Measurements from ENCODE around the gene SLC34A2. TPM values are rescaled to one million over a fixed set of nuclear protein-coding genes. Genes with fewer than 3 reads are reported as not detected.

The SLC34A2 gene
- total and polyA plus RNA-seq, 7 donors = under 0.01 to 0.44 (median 0.17) TPM

DNA sequence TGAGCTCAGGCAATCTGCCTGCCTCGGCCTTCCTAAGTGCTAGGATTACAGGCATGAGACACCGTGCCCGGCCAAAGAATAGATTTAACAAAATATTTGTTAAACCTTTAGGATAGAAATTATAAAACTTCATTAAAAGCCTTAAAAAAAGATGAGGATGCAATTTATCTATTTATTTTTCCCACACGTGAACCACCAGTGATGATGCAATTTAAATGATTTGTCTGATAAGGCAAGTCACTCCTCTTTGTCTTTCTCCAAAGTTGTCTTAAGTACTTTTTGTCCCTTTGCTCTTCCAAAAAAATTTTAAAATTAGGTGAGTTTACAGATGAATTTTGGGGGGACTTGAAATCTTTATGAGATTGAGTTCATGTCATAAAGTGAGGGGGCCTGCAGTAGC, 58.2 kb downstream of the SLC34A2 start:
- 90 to 96% (median 92%) methylated on average over 4 of the region's 4 CpGs for WGBS, 3 donors
- H3K27me3 ChIP-seq (ENCODE audit: insufficient read depth in 3 of 3, low read length in 2 of 3) = no peaks in the 10 kb centered on the region

GRCh38 chr4:25722964-25723363, 67.3 kb downstream of the SLC34A2 start:
- intact Hi-C loops (cut with DNase I) = no loop called here
- no peak for TF ChIP-seq CTCF (IDR thresholded peaks at IDR 0.05)
- H3K4me1 ChIP-seq = no peaks in the 10 kb centered on the region
- H3K27ac ChIP-seq = no peak overlapping the region
- WGBS, 3 donors = 21 to 44% (median 25%) methylated on average over 3 of the region's 3 CpGs
- DNase-seq = no peak
- no peaks in the 10 kb centered on the region for H3K36me3 ChIP-seq (ENCODE audit: insufficient read depth in 1 of 2, low read depth in 1 of 2)
- H3K27me3 ChIP-seq (ENCODE audit: insufficient read depth in 3 of 3, low read length in 2 of 3) = no peaks in the 10 kb centered on the region
- no peak for ATAC-seq
- H3K4me3 ChIP-seq = no peak overlapping the region
- H3K9me3 ChIP-seq = no peaks in the 10 kb centered on the region

More for the DNA sequence above, 58.2 kb downstream of the SLC34A2 start:
- intact Hi-C loops (cut with DNase I) = no loop called here
- H3K4me1 ChIP-seq = no peaks in the 10 kb centered on the region
- H3K27ac ChIP-seq = no peak overlapping the region
- no peak for DNase-seq
- no peak overlapping the region for H3K4me3 ChIP-seq
- TF ChIP-seq CTCF (IDR thresholded peaks at IDR 0.05) = no peak
- H3K9me3 ChIP-seq = no peaks in the 10 kb centered on the region
- ATAC-seq = no peak
- H3K36me3 ChIP-seq (ENCODE audit: insufficient read depth in 1 of 2, low read depth in 1 of 2) = no peaks in the 10 kb centered on the region

DNA sequence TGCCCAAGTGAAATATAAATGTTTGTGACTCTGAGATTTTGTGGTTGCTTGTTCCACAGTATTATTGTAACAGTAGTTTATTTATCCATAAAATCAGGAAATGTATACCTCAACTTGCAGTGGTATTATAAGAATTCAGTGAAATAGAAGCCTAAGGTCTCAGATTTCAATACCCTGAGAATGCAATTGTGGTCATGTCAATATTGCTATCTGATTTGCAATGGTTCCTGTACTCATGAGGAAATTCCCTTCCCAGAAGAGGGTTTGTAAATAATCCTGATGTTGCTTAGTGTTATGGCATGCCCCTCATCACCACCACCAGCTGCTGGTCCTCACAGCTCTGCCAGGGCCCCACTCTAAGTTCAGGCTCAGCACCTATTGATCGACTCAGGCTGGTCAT, 67.8 kb downstream of the SLC34A2 start:
- H3K4me1 ChIP-seq = no peaks in the 10 kb centered on the region
- TF ChIP-seq CTCF (IDR thresholded peaks at IDR 0.05) = no peak
- ATAC-seq (no peak), DNase-seq (no peak)
- H3K9me3 ChIP-seq = no peaks in the 10 kb centered on the region
- no peaks in the 10 kb centered on the region for H3K36me3 ChIP-seq (ENCODE audit: insufficient read depth in 1 of 2, low read depth in 1 of 2)
- no peaks in the 10 kb centered on the region for H3K27me3 ChIP-seq (ENCODE audit: insufficient read depth in 3 of 3, low read length in 2 of 3)
- H3K4me3 ChIP-seq = no peak overlapping the region
- WGBS, 3 donors = 32 to 57% (median 35%) methylated on average over 1 of the region's 1 CpG
- no peak overlapping the region for H3K27ac ChIP-seq
- intact Hi-C loops (cut with DNase I) = no loop called here

- Histone ChIP-seq H3K4me3 (no peak overlapping the region), H3K4me1 (no peaks in the 10 kb centered on the region), H3K36me3 (ENCODE audit: insufficient read depth in 1 of 2, low read depth in 1 of 2) (no peaks in the 10 kb centered on the region), H3K9me3 (no peaks in the 10 kb centered on the region), H3K27me3 (ENCODE audit: insufficient read depth in 3 of 3, low read length in 2 of 3) (no peaks in the 10 kb centered on the region), H3K27ac (no peak overlapping the region)
- no peak for TF ChIP-seq CTCF (IDR thresholded peaks at IDR 0.05)
- DNase-seq (no peak), ATAC-seq (no peak)
- WGBS, 3 donors = 60 to 77% (median 76%) methylated on average over 7 of the region's 7 CpGs
- intact Hi-C loops (cut with DNase I) = no loop called here
Observed at GRCh38 chr4:25725870-25726269, 70.2 kb downstream of the SLC34A2 start.

DNA sequence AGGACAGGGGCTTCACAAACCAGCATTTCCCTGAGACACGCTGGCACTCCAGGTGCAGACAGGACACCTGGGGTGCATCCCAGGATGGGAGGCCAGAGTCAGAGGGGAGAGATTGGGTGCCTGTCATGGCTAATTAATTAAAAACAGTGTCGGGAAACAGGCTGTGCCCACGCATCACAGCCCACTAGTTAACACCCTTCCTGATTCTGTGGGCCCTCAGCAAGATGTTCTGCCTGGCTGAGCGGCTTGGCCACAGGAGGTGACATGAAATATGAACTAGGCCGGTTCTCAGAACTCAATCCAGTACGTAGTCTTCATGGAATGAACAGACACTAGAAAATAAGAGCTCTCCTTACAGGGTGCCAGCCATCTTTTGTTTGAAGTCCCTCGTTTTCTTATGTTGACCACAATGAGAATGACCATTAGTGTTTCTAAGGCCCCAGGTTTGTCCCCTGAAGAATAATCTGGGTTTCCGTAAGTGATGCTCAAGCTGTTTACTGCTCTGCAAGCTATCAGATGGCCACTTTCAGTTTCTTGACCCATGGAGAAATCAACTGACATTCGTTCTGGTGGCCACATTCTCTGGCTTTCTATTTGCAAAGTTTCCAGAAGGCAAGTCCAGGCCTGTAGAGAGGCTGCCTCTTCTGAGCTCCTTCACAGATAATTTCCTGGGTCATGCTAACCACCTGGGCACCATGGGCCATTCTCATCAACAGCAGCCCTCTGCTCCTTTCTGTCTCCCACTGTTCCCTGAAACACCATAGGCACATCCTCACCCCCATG, 72.3 kb downstream of the SLC34A2 start:
- intact Hi-C loops (cut with DNase I) = no loop called here
- DNase-seq = no peak
- 81 to 89% (median 85%) methylated on average over 9 of the region's 9 CpGs for WGBS, 3 donors
- TF ChIP-seq CTCF (IDR thresholded peaks at IDR 0.05) = no peak
- Histone ChIP-seq H3K4me1 (no peaks in the 10 kb centered on the region), H3K27me3 (ENCODE audit: insufficient read depth in 3 of 3, low read length in 2 of 3) (no peaks in the 10 kb centered on the region), H3K36me3 (ENCODE audit: insufficient read depth in 1 of 2, low read depth in 1 of 2) (no peaks in the 10 kb centered on the region), H3K27ac (no peak overlapping the region), H3K9me3 (no peaks in the 10 kb centered on the region), H3K4me3 (no peak overlapping the region)
- ATAC-seq = no peak
